HS-27A (cell line): Measurements from ENCODE around the gene GSTO2.

Experiments used
- DNase-seq: peaks from one replicate; pipeline ENCODE4 v3.0.0-alpha.2; 2012; ENCODE audit warnings: low read depth, missing footprints

Gene GSTO2

DNA sequence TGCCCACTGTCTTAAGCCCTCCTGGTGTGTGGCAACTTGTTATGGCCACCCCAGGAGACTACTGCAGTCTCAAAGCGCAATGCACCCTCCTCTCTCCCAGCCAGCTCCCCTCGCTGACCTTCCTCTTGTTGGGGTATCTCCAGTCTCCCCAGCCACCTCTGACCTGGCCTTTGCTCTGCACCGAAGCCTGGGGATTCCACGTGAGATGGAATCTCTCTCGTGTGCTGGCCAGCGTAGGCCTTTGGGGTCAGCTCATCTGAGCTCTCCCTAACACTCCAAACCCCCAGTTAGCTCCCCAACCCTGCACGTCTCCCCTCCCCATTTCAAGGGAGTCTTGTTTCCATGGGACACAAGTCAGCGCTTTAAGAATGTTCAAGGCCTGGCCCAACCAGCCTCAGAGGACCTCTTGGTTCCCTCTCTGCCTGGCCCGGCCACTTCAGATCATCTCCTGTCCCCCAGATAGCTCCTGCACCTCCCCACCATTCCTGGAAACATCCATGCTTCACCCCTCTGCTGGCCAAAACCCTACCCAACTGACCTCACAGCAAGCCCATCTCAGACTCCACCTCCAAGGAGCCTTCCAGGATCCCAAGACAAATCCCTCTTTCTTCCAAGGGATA, 58.1 kb downstream of the GSTO2 start:
- DNase-seq: no peak

DNA sequence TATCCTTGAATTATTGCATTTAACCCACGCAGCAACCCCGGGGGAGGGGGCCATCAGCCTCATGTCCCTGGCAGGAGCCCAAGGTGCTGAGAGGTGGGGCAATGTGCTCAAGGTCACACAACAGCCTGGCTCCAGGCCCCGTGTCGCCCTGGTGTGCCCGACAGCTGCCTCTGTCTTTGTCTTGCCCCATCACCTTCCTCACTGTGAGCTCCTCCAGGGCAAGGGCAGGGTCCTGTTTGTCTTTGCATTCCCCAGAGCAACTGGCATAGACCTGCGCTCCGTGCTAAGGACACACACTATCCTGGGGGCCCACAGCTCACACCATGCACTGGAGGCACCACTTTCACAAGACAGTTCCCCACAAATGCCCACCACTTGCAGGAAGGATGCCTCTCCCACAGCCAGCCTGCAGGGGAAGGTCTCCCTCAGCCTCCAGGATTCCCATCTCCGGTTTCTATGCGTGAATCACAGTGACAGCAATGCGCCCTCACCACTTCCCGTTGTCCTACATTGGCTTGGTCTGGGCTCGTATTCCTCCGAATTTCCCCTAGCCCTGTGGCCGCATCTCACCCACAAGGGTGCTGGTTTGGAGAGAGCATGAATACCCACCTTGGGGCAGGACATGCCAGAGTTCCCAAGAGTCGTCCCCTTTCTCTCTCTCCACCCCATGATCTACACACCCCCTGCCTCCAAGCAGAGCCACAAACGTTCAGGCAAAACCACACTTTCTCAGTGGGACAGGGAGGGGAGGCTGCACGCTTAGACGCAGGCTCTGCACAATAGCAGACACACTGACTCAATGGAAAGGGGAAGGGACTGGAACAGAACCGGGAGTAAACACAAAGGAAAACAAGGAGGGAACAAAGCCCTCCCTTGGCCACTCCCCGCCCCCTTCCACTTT, 59.0 kb downstream of the GSTO2 start:
- DNase-seq: no peak

GRCh38 chr10:104328646-104328895, 59.6 kb downstream of the GSTO2 start:
- DNase-seq: no peak

DNA sequence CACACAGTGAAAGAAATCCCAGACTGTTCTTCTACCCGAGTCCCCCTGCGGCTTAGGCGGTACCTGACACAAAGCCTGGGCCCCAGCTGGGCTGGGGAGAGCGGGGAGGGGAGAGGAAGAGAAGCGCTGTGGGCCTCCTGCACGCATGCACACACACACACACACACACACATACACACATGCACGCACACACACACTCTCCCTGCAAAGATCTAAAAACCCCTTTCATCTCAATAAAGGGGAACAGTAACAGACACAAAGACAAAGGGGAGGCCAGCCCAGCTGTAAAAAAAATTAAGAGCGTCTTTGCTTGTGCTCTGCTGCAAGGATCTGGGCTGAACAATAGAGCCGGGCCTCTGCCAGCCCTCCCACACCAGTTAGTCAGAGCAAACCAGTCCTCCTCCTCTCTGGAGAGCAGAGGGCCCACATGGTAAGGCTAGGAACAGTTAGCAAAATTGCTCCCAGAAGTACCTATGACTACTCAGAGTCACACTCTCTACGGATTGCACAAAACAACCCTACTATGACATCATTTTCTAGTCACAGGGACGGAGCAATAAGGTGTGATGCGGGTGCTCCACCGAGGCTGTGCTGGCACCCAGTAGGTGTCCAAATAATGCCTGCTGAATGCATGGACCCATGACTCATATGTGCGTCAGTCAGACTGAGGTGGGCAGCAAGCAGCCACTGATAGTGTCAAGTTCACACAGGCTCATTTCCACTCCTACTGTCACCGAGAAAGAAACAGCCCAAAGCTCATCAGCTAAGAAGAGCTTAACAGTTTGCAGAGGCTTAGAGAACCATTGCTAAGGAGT, 60.1 kb downstream of the GSTO2 start:
- peak; percentile 59 for DNase-seq

DNA sequence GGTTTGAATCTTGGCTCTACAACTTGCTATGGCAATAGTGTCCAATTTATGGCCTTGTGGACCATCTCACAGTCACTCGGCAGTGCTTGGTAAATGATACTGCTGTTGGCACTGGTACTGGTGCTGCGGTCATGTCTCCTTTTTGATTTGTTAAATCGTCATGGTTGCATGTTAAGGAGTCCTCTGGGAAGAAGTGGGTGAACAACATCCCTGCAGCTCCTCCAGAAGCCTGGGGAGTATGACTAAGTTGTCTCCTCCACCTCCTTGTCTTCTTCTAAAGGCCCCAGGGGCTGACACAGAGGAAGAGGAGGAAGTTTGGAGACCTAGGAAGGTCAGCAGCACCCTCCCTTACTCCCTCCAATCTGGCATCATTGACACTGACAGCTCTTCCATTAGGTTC, 60.8 kb downstream of the GSTO2 start:
- DNase-seq: no peak

GRCh38 chr10:104330168-104331110, 61.5 kb downstream of the GSTO2 start:
- no peak for DNase-seq

DNA sequence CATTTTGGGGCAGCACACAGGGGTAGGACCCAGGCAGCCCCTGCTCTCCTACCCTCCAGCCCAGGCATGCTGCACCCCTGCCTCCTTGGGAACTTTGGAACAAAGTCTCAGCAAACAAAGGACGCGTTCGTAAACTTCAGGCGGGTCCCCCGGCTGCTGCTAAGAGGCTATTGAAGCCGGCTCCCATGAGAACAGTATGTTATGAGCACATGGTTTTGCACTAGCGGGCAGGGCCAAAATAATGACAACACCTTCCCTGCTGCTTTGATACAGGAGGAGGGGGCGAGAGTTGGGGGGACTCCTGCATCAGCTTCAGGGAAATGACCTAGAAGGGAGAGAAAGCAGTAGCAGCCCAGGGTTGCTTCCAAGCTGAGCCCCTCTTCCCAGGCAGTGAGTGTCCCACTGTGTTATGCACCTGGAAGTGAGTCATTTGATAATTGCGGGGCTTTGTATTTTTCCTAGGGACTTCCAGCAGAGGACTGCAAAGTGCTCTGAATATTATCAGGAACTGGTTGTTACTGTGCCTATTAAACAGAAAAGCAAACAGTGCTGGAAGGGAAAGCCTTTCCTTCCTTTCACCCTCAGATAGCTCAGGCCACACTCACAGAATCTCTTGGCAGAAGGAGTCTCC, 62.3 kb downstream of the GSTO2 start:
- DNase-seq: no peak

- no peak for DNase-seq
Measured at GRCh38 chr10:104332243-104333031, 63.5 kb downstream of the GSTO2 start.

- no peak for DNase-seq
Measured at GRCh38 chr10:104333032-104333727, 64.2 kb downstream of the GSTO2 start.

GRCh38 chr10:104333728-104334373, 64.9 kb downstream of the GSTO2 start:
- DNase-seq: no peak

DNA sequence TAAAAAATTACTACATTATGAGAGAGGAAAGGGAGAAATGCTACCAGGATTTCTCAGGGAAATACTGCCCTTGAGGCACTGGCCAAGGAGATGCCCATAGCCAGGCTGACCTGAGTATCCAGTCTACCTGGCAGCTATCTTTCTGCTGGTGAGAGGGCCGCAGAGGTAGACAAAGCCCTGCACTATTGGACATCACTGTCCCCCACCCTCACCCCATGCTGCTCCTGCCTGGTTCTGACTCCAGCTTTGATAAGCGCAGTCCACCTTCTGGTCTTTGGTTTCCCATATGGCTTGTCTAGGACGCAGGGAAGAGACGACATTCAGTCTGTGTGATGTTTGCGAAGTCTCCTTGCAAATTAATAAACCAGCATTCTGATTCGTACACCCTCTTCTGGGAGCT, 65.6 kb downstream of the GSTO2 start:
- DNase-seq: no peak

- DNase-seq: no peak
Measured at GRCh38 chr10:104334965-104335650, 66.1 kb downstream of the GSTO2 start.

- DNase-seq: no peak
Measured at GRCh38 chr10:104336821-104337467, 68.0 kb downstream of the GSTO2 start.

DNA sequence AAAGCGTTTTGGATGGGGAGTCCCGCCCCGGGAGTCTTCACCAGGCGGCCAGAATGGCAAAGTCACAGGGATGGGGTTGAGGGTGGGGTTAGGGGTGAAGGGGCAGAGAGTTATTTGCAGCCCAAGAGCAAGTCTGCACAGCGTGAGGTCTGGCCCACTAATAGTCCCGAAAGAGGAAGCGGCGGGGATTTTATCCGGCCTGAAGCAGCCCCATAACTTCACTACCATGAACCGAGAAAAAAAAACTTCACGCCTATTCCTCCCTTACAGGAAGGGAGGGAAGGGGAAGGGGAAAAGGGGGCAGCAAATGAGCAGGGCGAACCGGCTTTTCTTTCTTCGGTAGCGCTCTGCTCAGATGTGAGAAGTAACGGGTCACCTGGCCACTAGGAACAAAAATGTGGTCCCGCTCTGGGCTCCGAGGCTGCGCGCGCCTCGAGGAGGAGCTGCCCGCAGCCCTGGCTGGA, 68.6 kb downstream of the GSTO2 start:
- DNase-seq: no peak

DNA sequence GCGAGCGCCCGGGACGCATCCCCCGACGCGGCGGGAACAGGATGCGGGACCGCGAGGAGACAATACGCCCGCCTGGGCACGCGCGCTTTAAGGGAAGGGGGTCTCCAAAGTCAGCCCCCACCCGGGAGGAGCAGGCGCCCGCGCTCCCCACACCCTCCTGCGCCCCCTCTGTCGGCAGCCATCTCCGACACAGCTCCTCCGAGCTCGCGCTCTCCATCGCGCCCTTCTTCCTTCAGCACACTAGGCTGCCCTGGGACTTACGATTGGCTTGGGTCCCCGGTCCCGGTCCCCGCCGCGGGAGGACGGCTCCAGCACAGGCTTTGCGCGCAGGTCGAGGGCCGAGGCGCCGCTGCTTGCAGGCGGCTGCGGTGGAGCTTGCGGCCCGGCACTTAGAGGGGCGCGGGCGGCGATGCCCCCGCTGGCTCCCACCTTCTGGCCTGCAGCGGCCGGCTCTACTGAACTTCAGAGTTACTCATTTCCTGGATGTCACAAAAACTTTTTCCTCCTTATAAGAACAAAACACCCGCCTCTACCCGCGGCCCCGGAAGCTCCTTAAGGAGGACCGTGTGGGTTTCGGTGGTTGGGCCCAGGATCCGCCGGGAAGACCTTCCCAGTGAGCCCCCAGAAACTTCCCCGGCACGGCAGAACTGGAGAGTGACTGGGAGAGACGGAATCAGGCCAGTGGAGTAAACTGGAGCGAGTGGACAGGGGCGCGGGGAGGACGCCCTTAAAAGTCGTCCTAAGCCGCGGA, 69.2 kb downstream of the GSTO2 start, which contains the start of gene ITPRIP:
ITPRIP (minus strand) TSS at position 481 of the 751 bp plus-strand sequence. CDS start 22,414 bp downstream, outside the sequence.
- no peak for DNase-seq

DNA sequence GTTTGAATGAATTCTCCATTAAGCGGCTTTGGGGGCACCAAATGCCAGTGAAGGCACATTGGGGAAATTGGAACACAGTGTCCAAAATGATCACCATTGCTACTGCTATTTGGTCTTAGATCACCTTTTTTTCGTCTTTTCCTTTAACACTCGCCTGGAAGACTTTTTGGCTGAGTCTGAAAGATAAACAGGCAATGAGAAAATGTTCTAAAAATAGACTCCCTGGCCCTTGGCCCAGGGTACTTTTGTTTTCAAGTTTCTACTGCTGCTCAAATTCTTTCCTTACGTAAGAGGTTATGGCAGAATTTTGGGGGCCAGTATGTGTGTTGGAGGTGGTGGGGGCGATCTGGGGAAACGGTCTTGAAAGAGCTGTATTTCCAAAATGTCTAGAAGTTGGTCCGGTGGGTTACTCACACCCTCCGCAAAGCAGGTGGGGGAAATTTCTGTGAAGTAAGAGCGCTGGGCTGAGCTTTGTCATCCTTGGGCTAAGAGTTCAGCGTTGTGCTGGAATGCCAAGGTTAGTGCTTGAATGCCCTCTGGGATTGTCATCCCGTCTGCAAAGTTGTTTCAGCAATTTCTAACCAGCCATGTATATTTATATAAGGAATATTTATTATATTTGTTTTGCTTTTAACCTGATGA, 70.6 kb downstream of the GSTO2 start:
- no peak for DNase-seq

- no peak for DNase-seq
Measured at GRCh38 chr10:104340111-104340526, 71.1 kb downstream of the GSTO2 start.
